COLO668 (cell line): ENCODE data around the gene RPS6KL1.

Source experiments
- DNase-seq: peaks from one replicate; lab custom pipeline; 2025; ENCODE audit not compliant: unreplicated experiment; lab: John Stamatoyannopoulos, UW

The RPS6KL1 gene

GRCh38 chr14:74859757-74860552, 63.1 kb downstream of the RPS6KL1 start:
- no peak for DNase-seq

- no peak for DNase-seq
Measured at GRCh38 chr14:74858022-74858421, 65.0 kb downstream of the RPS6KL1 start.

- DNase-seq: no peak
Measured at GRCh38 chr14:74856366-74856765, 66.7 kb downstream of the RPS6KL1 start.

GRCh38 chr14:74855945-74856344, 67.1 kb downstream of the RPS6KL1 start:
- no peak for DNase-seq

GRCh38 chr14:74855021-74855420, 68.0 kb downstream of the RPS6KL1 start:
- no peak for DNase-seq
